ENCODE results near the gene TRIM48.
"Not testable (repeated sequence)": the region's sequence is repeated elsewhere in the genome, so short reads cannot be mapped to it uniquely, and the experiment has no call there.

TRIM48 gene, protein sequence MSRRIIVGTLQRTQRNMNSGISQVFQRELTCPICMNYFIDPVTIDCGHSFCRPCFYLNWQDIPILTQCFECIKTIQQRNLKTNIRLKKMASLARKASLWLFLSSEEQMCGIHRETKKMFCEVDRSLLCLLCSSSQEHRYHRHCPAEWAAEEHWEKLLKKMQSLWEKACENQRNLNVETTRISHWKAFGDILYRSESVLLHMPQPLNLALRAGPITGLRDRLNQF

DNA sequence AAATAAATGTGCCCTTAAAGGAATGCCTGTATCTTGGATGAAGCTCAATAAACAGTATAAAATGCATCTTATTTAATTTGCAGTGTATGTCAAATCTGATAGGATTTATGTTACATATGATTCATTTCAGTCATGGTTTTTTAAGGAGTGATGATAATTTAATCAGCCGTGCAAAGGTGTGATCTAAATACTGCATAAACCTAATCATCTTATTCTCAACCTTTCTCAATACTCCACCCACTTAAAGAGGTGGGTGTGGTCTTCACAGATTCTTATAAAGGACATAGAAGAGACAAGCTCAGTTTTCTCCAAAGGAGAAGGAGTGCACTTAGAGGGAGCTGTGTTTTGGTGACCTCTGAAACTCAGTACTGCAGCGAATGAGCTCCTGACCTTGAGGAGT is at the start of gene TRIM48:
Gene TRIM48 (plus strand): TSS at position 301 of the 400 bp plus-strand sequence. CDS start 113 bp downstream, outside the sequence.
- not testable (repeated sequence) for DNase-seq

- DNase-seq, result not testable (repeated sequence)
These were observed 23.6 kb upstream of the TRIM48 start for GRCh38 chr11:55238316-55238715.

- DNase-seq, result no peak
These were observed 1.1 kb downstream of the TRIM48 start for GRCh38 chr11:55263081-55263480.

Data from activated CD4-positive, alpha-beta T cell treated with anti-CD3 and anti-CD28 coated beads for 4 hours (primary cell).